Epithelial cell of prostate (primary cell): Measurements from ENCODE around the gene AGO3.

Experiments used
- DNase-seq: peaks from one replicate; pipeline ENCODE4 v3.0.0-alpha.2; 2011; ENCODE audit warnings: low read depth, low spot score
- H3K27ac ChIP-seq: fragments of 450-650 bp; 2 replicates; pipeline ENCODE4 v1.5.1; 2017; ENCODE audit warnings: mild to moderate bottlenecking

AGO3 gene

GRCh38 chr1:36115200-36115669, 184.3 kb downstream of the AGO3 start:
- no peak for DNase-seq
- H3K27ac ChIP-seq = peak overlapping the region; percentile 50

DNA sequence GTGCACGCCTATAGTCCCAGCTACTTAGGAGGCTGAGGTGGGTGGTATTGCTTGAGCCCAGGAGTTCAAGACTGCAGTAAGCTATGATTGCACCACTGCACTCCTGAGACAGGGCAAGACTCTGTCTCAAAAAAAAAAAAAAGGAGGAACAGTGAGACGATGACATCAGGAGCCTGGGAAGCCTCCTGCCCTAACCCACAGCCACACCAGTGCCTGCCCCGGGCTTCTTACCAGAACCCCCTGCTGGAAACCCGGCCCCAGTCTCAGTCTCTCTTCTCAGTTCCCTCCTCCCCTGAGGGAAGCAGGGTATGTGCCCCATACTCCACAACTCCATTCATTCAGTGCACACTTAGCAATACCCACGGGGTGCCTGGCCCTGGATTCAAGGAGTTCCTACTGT, 185.0 kb downstream of the AGO3 start:
- peak overlapping the region; percentile 50 for H3K27ac ChIP-seq
- no peak for DNase-seq

GRCh38 chr1:36116901-36117300, 186.0 kb downstream of the AGO3 start:
- no peak for DNase-seq
- no peak overlapping the region for H3K27ac ChIP-seq

- H3K27ac ChIP-seq = no peak overlapping the region
- DNase-seq = no peak
These were observed 187.7 kb downstream of the AGO3 start for GRCh38 chr1:36118447-36119204.

DNA sequence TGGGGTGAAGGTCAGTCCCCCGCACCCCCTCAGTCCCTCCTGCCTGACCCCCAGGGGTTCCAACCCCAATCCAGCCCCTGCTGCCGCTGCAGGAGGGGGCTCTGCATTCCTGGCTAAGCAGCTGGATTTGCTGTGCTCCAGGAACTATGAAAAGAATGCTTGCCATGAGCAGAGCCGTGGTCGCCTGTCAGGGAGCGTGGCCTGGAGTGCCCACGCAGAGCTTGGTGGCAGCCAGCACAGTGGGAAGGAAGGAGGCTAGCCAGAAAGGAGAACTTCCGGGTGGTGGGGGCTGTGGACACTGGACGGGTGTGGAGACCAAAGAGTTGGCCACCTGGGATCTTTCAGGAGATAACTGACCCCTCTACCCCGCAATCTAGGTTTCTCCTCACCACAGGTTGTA, 188.6 kb downstream of the AGO3 start:
- H3K27ac ChIP-seq = no peak overlapping the region
- no peak for DNase-seq
